ENCODE data around the gene MAST4. TPM values are rescaled to one million over a fixed set of nuclear protein-coding genes. Genes with fewer than 3 reads are reported as not detected.

Gene MAST4
- total and polyA plus RNA-seq, 2 of the 8 experiments (the other 6 are each of a cell fraction or from before 2014, with no cell fraction given) = 1.5 to 2.6 TPM

DNA sequence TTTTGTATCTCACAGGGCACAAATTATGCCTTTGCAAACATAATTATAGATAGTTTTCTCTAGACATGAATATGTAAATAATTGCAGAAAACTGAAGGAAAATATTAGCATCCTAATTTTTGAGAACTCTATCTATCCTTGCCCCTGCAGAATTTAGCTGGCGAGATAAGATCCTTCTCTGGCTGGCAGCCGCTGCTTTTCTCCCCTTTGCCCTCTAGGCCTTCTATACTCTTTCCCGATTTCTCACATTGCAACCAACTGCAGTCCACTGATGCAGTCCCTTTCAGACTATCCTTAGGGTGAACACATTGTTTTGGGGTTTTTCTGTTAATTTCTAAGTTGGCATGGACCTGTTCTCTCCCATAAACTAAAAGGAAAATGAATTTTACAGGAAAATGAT, 509.1 kb downstream of the MAST4 start:
- Histone ChIP-seq H3K23ac (ENCODE audit: insufficient read length) (no peak overlapping the region), H3K4me2 (ENCODE audit: insufficient read depth in 1 of 2, low read depth in 2 of 2, low read length in 2 of 2) (no peak overlapping the region), H2BK120ac (replicated peaks; ENCODE audit: low read depth, low read length) (no peak overlapping the region), H3K14ac (ENCODE audit: insufficient read length) (no peak overlapping the region), H2AK5ac (ENCODE audit: low read depth, low read length) (no peak overlapping the region), H4K5ac (ENCODE audit: insufficient read length, low read depth, low read length) (no peak overlapping the region), H4K91ac (replicated peaks; ENCODE audit: insufficient read length, low read length) (no peak overlapping the region), H4K8ac (ENCODE audit: extremely low read depth, insufficient read depth, low read length) (no peak overlapping the region), H3K79me1 (ENCODE audit: low read depth, low read length) (no peaks in the 10 kb centered on the region), H2BK20ac (ENCODE audit: low read length) (no peak overlapping the region), H3K4me3 (ENCODE audit: extremely low read depth in 1 of 4, insufficient read depth in 2 of 4, low read depth in 3 of 4, low read length in 4 of 4) (no peak overlapping the region), H3K27me3 (replicated peaks in 1 of 4; ENCODE audit: control insufficient read depth in 3 of 4, extremely low read depth in 1 of 4, insufficient read depth in 3 of 4, low read length in 3 of 4) (no peaks in the 10 kb centered on the region), H3K4ac (replicated peaks; ENCODE audit: insufficient read length, low read depth, low read length) (no peak overlapping the region), H3K9ac (replicated peaks in 1 of 4; ENCODE audit: extremely low read depth in 1 of 4, low read depth in 3 of 4, low read length in 3 of 4) (no peak overlapping the region), H2BK12ac (ENCODE audit: low read depth, low read length) (no peak overlapping the region), H3K56ac (replicated peaks; ENCODE audit: insufficient read length, low read depth, low read length) (no peak overlapping the region), H3K36me3 (ENCODE audit: control insufficient read depth in 2 of 4, insufficient read depth in 4 of 4, low read length in 3 of 4) (no peaks in the 10 kb centered on the region), H3K27ac (ENCODE audit: low read depth, low read length) (no peak overlapping the region), H3K18ac (ENCODE audit: extremely low read depth, low read length) (no peak overlapping the region), H2AFZ (ENCODE audit: low read length) (no peak overlapping the region), H3K4me1 (replicated peaks in 1 of 4; ENCODE audit: control insufficient read depth in 3 of 4, insufficient read depth in 4 of 4, low read length in 3 of 4) (no peaks in the 10 kb centered on the region), H2BK5ac (ENCODE audit: low read depth, low read length) (no peak overlapping the region), H2BK15ac (ENCODE audit: low read length) (no peak overlapping the region), H4K20me1 (replicated peaks in 1 of 2; ENCODE audit: control insufficient read depth in 1 of 2, insufficient read depth in 2 of 2, low read length in 2 of 2) (no peaks in the 10 kb centered on the region), H3K23me2 (ENCODE audit: low read depth, low read length) (no peaks in the 10 kb centered on the region), H3K9me3 (ENCODE audit: insufficient read depth in 2 of 2, low read depth in 1 of 2, low read length in 1 of 2) (no peaks in the 10 kb centered on the region), H3K79me2 (ENCODE audit: control insufficient read depth in 1 of 2, insufficient read depth in 2 of 2, low read length in 2 of 2) (no peaks in the 10 kb centered on the region)
- POLR2A ChIA-PET (ENCODE audit: partially characterized antibody) = no interaction called here
- FAIRE-seq (no peak), DNase-seq (ENCODE audit: low read depth in 1 of 2, low spot score in 2 of 2) (no peak)
- WGBS, 2 experiments (ENCODE audit: extremely low coverage in 1 of 2, insufficient coverage in 1 of 2, insufficient read length in 1 of 2, insufficient replicate concordance in 2 of 2, low coverage in 1 of 2, low lambda C conversion rate in 2 of 2, missing lambda C conversion rate in 1 of 2) = 90% methylated on average over 3 of the region's 3 CpGs; no CpG with 5 or more reads in 1 of the 2 experiments
- CTCF ChIA-PET (ENCODE audit: partially characterized antibody) = no interaction called here
- no peak for TF ChIP-seq CHD2 (IDR thresholded peaks at IDR 0.05; ENCODE audit: low read length)
- no peak for TF ChIP-seq FOSL1 (IDR thresholded peaks at IDR 0.05; ENCODE audit: insufficient read depth, low read depth, low read length)
- no peak for TF ChIP-seq CHD1 (IDR thresholded peaks at IDR 0.05; ENCODE audit: low read depth, low read length)
- no peak for TF ChIP-seq TBP (IDR thresholded peaks at IDR 0.05; ENCODE audit: low read depth, low read length)
- TF ChIP-seq ATF2 (IDR thresholded peaks at IDR 0.05; ENCODE audit: low read length) = no peak
- TF ChIP-seq RFX5 (IDR thresholded peaks at IDR 0.05; ENCODE audit: borderline replicate concordance, low read depth, low read length) = no peak
- TF ChIP-seq EGR1 (IDR thresholded peaks at IDR 0.05; ENCODE audit: borderline replicate concordance, low read depth, low read length) = no peak
- no peak for TF ChIP-seq NRF1 (IDR thresholded peaks at IDR 0.05; ENCODE audit: low read depth, low read length)
- TF ChIP-seq SIRT6 (IDR thresholded peaks at IDR 0.05; ENCODE audit: low read length) = no peak
- no peak for TF ChIP-seq TAF1 (IDR thresholded peaks at IDR 0.05; ENCODE audit: low read depth, low read length)
- TF ChIP-seq SIN3A (conservative IDR thresholded peaks at IDR 0.05 in 1 of 2, IDR thresholded peaks at IDR 0.05 in 1 of 2; ENCODE audit: low read depth in 1 of 2, low read length in 2 of 2) = no peak
- TF ChIP-seq GTF2F1 (IDR thresholded peaks at IDR 0.05; ENCODE audit: borderline replicate concordance, low read depth, low read length) = no peak
- no peak for TF ChIP-seq EP300 (IDR thresholded peaks at IDR 0.05; ENCODE audit: borderline replicate concordance in 1 of 2, low read depth in 2 of 2, low read length in 2 of 2)

All from H1 (cell line).